NCI-H526 treated with DMSO at 0.1 percent for 48 hours (cell line): Measurements from ENCODE around the gene MTG2.
A peak's percentile ranks its signal among the peaks of the same experiment; 100 is the strongest.

Source experiments
- DNase-seq: peaks from one replicate; lab custom pipeline; 2025; lab: John Stamatoyannopoulos, UW

The MTG2 gene, protein sequence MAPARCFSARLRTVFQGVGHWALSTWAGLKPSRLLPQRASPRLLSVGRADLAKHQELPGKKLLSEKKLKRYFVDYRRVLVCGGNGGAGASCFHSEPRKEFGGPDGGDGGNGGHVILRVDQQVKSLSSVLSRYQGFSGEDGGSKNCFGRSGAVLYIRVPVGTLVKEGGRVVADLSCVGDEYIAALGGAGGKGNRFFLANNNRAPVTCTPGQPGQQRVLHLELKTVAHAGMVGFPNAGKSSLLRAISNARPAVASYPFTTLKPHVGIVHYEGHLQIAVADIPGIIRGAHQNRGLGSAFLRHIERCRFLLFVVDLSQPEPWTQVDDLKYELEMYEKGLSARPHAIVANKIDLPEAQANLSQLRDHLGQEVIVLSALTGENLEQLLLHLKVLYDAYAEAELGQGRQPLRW

GRCh38 chr20:62182469-62183425 lies at the start of gene MTG2:
Gene MTG2, plus strand, starts transcription at chr20:62183028. Its CDS starts 10,393 bp downstream, at chr20:62193421.
- DNase-seq: peak; percentile 91

DNA sequence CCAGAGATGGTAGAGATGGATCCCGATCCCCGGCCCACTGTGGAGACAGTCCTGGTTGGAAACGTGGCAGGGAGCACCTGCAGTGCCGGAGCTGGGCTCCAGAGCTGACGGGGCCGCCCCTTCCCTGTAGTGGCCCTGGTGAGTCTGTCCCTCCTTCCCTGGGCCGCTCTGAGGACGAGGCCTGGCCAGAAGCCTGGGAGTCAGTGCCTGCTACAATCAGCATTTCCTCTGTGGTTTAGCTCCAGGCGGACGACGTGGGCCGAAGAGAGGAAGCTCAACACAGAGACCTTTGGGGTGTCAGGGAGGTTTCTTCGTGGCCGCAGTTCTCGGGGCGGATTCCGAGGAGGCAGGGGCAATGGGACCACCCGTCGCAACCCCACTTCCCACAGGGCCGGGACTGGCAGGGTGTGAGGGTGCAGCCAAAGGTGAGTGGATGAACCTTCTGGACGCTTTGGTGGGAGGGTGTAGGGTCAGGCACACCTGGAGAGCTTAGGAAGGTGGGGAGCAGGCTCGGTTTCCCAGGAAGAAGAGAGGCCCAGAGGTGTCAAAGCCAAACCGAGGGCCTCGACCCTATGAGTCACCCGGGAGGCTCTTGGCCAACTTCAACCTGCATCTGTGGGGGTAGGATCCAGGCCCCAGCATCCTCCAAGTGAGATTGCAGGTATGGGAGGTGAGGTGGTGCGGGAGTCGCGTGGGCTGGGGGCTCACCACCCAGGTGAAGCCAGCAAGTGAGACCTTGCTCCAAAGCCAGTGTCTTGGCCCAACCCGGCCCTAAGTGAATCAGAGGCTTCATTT lies 49.6 kb upstream of the MTG2 start:
- DNase-seq: no peak

GRCh38 chr20:62133864-62134263 lies 49.0 kb upstream of the MTG2 start:
- no peak for DNase-seq

DNA sequence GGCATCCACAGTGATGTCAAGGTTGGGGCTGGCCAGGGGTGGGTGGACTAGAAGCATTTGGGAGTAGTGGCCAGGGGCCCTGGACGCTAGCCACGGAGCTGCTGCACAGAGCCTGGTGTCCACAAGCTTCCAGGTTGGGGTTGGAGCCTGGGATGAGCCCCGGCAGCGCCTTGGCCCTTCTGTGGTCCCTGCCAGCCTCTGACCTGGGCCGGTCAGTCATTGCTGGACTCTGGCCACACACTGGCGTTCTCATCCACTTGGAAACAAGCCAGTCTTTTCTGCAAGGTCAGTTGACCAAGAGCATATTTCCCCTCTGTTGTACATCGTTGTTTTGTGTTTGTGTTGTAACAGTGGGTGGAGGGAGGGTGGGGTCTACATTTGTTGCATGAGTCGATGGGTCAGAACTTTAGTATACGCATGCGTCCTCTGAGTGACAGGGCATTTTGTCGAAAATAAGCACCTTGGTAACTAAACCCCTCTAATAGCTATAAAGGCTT lies 48.0 kb upstream of the MTG2 start:
- DNase-seq: no peak

DNA sequence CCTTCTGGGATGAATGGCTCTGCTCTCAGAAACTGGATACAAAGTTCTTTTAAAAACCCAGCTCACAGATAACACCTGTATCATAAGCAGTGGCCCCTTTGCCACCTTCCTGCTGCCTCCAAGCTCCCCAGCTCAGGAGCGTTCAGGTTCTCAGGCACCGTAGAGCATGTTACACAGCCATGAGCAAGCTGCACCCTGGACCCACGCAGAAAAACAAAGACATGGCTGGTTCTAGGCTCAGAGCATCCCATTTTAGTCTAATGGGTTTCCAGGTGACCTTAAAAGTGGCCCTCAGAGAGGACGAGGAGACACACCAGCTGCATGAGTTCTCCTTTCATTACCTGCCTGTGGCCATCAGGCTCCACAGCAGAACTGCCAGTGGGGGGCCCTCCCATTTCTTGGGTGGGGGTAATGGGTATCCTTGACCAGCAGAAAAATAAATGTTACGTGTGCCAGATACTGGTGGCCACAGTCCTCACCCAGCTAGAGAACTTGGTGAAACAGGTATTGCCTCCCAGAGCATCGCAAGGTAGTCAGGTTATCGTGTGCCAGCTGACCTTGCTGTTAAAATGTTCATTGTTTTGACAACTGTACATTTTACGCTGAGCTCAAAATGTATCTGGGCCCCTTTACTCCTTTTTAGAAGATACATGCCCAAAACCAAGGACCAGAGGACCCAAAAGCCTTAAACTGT lies 47.1 kb upstream of the MTG2 start:
- no peak for DNase-seq

DNA sequence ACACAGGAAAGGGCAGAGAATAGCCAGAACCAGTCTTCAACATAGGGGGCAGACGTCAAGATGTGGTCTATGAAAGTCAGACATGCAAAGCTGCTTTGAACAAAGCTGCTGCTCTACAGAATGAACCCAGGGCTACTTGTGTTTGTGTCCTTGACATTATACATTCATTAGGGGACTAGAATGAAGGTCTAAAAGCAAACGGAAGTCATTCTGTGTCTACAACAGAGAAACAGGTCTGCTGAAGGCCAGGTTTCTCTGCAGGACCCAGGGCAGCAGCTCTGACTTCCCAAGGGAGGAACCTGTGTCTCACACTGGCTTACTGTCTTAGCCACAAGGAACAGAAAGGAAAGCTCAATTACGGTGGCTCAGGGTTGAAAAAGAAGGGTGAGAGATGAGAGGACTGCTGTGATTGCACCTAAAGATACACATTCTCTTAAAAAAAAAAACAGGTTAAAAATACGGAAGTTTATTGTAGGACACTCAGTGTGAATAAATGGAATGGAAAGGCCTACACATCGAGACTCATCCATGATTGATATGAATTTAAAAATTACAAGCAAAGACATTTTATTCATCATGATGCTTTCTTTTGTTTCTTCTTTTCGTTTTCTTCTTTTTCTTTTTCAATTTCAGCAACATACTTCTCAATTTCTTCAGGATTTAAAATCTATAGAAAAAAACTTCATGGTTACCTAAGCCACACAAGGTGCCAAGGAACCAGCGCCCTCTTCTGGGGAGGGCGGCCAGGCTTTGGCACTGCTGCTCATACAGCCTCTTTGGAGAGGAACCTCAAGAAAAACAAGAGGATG lies 46.3 kb upstream of the MTG2 start:
- DNase-seq: peak; percentile 22

DNA sequence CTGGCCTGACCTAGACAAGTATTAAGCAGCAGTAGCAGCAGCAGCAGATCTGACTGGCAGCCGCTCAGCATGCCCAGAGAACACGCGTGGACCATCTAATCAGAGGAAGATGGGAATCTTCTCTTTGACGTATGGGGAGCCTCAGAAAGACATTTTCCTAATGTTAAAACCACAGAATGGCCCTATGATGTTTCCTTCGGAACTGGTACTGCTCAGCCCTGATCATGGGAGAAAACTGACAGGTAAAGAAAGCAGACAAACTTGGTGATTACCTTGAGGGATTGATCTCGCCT lies 45.8 kb upstream of the MTG2 start:
- DNase-seq: no peak

DNA sequence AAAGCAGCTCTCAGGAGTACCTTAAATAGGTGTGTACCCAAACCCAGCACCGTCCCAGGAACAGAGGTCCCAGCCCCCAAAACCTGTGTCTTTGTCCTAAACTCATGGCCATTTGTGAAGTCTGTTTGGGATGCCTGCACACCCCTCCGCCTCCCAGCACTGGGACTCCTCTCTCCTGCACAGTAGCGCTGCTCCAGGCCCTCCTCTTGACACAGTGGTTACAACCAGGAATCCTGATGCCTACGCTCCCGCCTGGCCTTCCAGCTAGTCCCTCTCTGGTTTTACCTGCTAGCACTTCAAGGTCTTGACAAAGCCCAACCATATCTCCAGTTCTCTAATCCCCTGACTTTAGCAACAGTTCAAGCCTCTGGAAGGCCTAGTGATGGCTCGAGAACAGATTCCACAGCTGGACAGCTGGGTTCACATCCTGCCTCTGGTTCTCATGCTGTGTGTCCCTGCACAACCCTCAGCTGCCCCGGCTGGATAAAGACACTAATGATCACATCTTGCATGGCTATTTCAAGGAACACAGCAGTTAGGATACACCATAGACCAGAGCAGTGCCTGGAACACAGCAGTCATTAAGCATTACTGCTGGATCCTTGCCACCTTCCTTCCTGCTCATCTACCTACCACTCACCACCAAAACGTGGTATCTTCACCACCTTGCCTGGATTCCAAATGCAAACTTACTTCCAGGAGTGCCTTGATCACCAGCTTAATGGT lies 45.2 kb upstream of the MTG2 start:
- DNase-seq: no peak

DNA sequence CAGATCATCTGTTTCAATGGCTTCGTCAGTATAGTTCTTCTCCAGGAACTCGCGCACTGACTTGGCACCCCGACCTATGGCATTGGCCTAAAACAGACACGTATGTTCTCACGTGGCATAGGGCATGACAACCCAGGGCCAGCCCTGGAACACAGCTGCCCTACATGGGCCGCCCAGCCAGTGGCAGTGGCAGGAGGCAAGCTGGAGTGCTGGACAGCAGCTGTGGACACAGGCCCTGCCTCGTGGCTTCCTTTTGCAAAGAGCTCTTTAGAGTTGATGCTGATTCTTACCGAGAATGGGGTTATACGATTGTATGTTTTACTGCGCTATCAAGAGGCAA lies 44.7 kb upstream of the MTG2 start:
- DNase-seq: no peak

DNA sequence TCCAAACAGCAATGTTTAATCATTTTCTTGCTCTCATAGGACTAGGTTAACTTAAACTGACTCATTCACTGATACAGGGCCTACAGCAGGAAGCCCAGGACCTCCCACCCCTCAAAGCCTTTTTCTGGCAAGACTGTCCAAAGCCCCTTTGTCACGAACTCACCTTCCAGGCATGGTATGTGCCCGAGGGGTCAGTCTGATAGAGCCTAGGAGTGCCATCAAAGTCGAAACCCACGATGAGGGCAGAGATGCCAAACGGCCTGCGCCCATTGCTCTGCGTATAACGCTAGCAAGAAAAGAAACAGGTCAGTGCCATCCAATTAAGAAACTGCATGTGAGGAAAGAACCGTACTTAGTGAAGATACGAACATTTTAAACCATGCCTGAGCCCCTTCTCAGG lies 43.9 kb upstream of the MTG2 start:
- no peak for DNase-seq

- DNase-seq: no peak
Observed at GRCh38 chr20:62139636-62140035, 43.2 kb upstream of the MTG2 start.

GRCh38 chr20:62141043-62141396 lies 41.8 kb upstream of the MTG2 start:
- DNase-seq: no peak

DNA sequence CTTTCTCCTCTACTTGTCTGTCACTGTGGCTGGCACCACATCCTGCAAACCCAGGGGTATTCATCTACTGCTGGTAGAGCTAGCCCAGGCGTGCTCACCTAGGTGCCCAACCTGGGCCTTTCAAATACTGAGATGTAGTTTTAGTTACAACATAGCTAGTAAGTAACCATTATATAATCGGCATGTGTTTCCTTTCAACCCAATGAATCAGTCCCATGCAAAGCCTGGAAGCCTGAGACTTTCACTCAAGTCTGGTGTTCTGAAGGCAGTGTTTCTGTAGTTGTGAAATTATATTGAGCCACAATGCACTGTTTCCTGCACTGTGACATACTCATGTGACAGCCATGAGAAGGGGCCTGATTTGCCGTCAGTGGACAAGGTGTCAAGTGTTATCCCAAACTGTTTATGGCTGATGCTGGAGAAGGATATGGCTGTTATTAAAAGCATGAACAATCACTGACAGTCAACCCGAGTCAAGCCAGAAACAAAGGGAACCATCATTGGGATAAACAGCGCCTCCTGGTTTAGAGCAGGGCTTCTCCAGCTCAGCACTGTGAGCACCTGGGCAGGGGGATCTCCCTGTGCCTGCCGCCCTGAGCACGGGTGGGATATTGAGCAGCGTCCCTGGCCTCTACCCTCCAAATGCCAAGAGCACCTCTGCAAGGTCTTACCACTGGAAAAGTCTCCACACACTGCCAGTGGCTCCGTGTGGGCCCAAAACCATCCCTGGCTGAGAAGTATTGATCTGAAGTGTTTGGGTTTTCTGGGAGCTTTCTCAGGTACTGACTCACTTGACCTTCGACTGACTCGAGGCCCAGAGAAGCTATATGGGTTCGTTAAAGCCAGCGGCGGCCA lies 41.2 kb upstream of the MTG2 start:
- peak; percentile 22 for DNase-seq

DNA sequence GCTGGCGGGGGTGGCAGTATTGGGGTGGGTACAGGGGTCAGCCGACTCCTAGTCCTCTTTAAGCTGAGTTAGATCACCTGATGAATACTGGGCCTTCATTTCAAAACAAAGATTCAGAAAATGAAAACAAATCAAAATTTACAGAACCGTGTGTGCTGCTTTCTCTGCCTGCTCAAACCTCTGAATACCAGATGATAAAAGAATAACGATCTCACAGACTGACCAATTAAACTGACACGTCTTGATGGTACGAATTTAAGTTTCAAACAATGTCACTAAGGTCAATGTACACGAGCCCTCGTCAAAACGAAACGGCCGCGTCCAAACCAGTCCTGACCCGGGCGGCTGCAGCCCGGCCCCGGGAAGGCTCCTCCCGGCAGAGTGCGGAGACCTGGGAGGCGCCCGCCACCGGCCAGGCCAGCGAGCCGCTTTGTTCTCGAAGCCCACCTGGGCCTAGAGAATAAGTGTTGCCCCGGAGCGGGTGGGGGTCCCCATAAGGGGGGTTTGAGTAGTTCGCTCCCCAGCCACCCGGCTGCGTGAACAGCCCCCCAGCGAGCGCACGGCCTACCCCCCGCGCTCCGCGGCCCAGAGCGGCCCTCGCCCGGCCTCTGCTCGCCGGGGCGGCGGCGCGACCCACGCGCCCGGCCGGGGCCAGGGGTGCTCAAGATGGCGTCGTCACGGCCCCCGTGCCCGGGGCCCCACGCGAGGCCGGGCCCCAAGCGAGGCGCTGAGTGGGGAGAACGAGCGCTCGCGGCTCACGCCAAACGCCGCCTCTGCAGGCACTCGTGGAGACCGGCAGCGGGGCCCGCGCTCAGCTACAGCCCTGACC lies 40.4 kb upstream of the MTG2 start:
- DNase-seq: no peak

- peak; percentile 79 for DNase-seq
Observed at GRCh38 chr20:62143081-62143956, 39.5 kb upstream of the MTG2 start, which contains the start of the genes PSMA7 and SS18L1. Gene PSMA7, minus strand, starts transcription at chr20:62143394. Its CDS starts 91 bp downstream, at chr20:62143303. Gene SS18L1, plus strand, starts transcription at chr20:62143769. Its CDS starts 52 bp downstream, at chr20:62143821.

- DNase-seq: peak; percentile 37
Observed at GRCh38 chr20:62143957-62144825, 38.6 kb upstream of the MTG2 start.
